NT2/D1 (cell line): ENCODE measurements around the gene TAOK3.
"Not testable (repeated sequence)": the region's sequence is repeated elsewhere in the genome, so short reads cannot be mapped to it uniquely, and the experiment has no call there.

Experiments
- DNase-seq: peaks from one replicate; pipeline ENCODE4 v3.0.0-alpha.2; 2011; ENCODE audit warnings: low read depth, low spot score
- H3K27me3 ChIP-seq: 2 replicates; pipeline ENCODE4 v1.6.0; 2011; ENCODE audit warnings: mild to moderate bottlenecking; ENCODE audit not compliant: insufficient read length, insufficient read depth
- H3K36me3 ChIP-seq: 2 replicates; pipeline ENCODE4 v1.6.1; 2011; ENCODE audit warnings: mild to moderate bottlenecking, low read length, mixed read lengths; ENCODE audit not compliant: insufficient read depth, insufficient read length
- H3K4me1 ChIP-seq: 2 replicates; pipeline ENCODE4 v1.5.1; 2011; ENCODE audit not compliant: insufficient read depth, insufficient read length
- H3K4me3 ChIP-seq: 2 replicates; pipeline ENCODE4 v1.5.1; 2011; ENCODE audit warnings: low read depth; ENCODE audit not compliant: insufficient read length
- H3K9ac ChIP-seq: 2 replicates; pipeline ENCODE4 v1.6.0; 2011; ENCODE audit warnings: low read depth; ENCODE audit not compliant: insufficient read length
- H3K9me3 ChIP-seq: 2 replicates; pipeline ENCODE4 v1.5.1; 2011; ENCODE audit warnings: mild to moderate bottlenecking, low read length; ENCODE audit not compliant: insufficient read depth
- SUZ12 ChIP-seq: IDR thresholded peaks from 2 replicates; pipeline ENCODE4 v1.6.1; 2011; ENCODE audit not compliant: insufficient read length, insufficient read depth; ENCODE audit errors: extremely low read depth
- YY1 ChIP-seq: IDR thresholded peaks from 2 replicates; pipeline ENCODE4 v1.6.1; 2011; ENCODE audit not compliant: insufficient read length, insufficient read depth
- ZNF274 ChIP-seq: IDR thresholded peaks from 2 replicates; pipeline ENCODE4 v1.6.1; 2011; ENCODE audit warnings: mild to moderate bottlenecking, low read depth, low read length

TAOK3 gene

GRCh38 chr12:118259079-118259478, 113.6 kb downstream of the TAOK3 start:
- no peaks in the 10 kb centered on the region for H3K9me3 ChIP-seq
- no peaks in the 10 kb centered on the region for H3K4me1 ChIP-seq
- DNase-seq, result no peak
- no peaks in the 10 kb centered on the region for H3K27me3 ChIP-seq
- no peaks in the 10 kb centered on the region for H3K36me3 ChIP-seq
- TF ChIP-seq SUZ12 (no peak), YY1 (no peak), ZNF274 (no peak)
- H3K4me3 ChIP-seq, result no peak overlapping the region
- no peak overlapping the region for H3K9ac ChIP-seq

GRCh38 chr12:118256352-118256751, 116.4 kb downstream of the TAOK3 start:
- no peaks in the 10 kb centered on the region for H3K27me3 ChIP-seq
- no peaks in the 10 kb centered on the region for H3K36me3 ChIP-seq
- DNase-seq, result no peak

GRCh38 chr12:118249547-118249946, 123.2 kb downstream of the TAOK3 start:
- Histone ChIP-seq H3K4me1 (no peaks in the 10 kb centered on the region), H3K9me3 (no peaks in the 10 kb centered on the region), H3K36me3 (no peaks in the 10 kb centered on the region), H3K27me3 (no peaks in the 10 kb centered on the region), H3K4me3 (no peak overlapping the region), H3K9ac (no peak overlapping the region)
- TF ChIP-seq YY1, result no peak
- TF ChIP-seq SUZ12, result no peak
- no peak for TF ChIP-seq ZNF274
- DNase-seq, result no peak

More at GRCh38 chr12:118256352-118256751, 116.4 kb downstream of the TAOK3 start:
- Histone ChIP-seq H3K9ac (no peak overlapping the region), H3K4me3 (no peak overlapping the region), H3K4me1 (no peaks in the 10 kb centered on the region), H3K9me3 (no peaks in the 10 kb centered on the region)
- TF ChIP-seq YY1, result no peak
- no peak for TF ChIP-seq ZNF274
- no peak for TF ChIP-seq SUZ12

GRCh38 chr12:118245886-118246285, 126.8 kb downstream of the TAOK3 start:
- H3K4me1 ChIP-seq, H3K4me3 ChIP-seq, H3K36me3 ChIP-seq, H3K27me3 ChIP-seq, DNase-seq, H3K9ac ChIP-seq, H3K9me3 ChIP-seq: not testable (repeated sequence)

GRCh38 chr12:118238888-118239287, 133.8 kb downstream of the TAOK3 start:
- Histone ChIP-seq H3K9ac (no peak overlapping the region), H3K4me3 (no peak overlapping the region), H3K27me3 (no peaks in the 10 kb centered on the region), H3K36me3 (no peaks in the 10 kb centered on the region), H3K4me1 (no peaks in the 10 kb centered on the region), H3K9me3 (no peaks in the 10 kb centered on the region)
- DNase-seq, result no peak
- TF ChIP-seq ZNF274, result no peak
- no peak for TF ChIP-seq SUZ12
- no peak for TF ChIP-seq YY1

GRCh38 chr12:118237908-118238307, 134.8 kb downstream of the TAOK3 start:
- H3K9ac ChIP-seq, result no peak overlapping the region
- DNase-seq, result no peak
- no peak overlapping the region for H3K4me3 ChIP-seq
- H3K9me3 ChIP-seq, result no peaks in the 10 kb centered on the region
- no peaks in the 10 kb centered on the region for H3K4me1 ChIP-seq
- no peaks in the 10 kb centered on the region for H3K27me3 ChIP-seq
- TF ChIP-seq ZNF274 (no peak), SUZ12 (no peak), YY1 (no peak)
- no peaks in the 10 kb centered on the region for H3K36me3 ChIP-seq

GRCh38 chr12:118237052-118237665, 135.5 kb downstream of the TAOK3 start:
- H3K4me3 ChIP-seq, result no peak overlapping the region
- TF ChIP-seq SUZ12 (no peak), YY1 (no peak), ZNF274 (no peak)
- H3K27me3 ChIP-seq, result no peaks in the 10 kb centered on the region
- DNase-seq, result no peak
- H3K36me3 ChIP-seq, result no peaks in the 10 kb centered on the region
- H3K4me1 ChIP-seq, result no peaks in the 10 kb centered on the region
- no peaks in the 10 kb centered on the region for H3K9me3 ChIP-seq
- no peak overlapping the region for H3K9ac ChIP-seq

GRCh38 chr12:118220702-118221101, 152.0 kb downstream of the TAOK3 start:
- H3K4me1 ChIP-seq, result peaks cover 2% of the 10 kb centered on the region
- no peaks in the 10 kb centered on the region for H3K9me3 ChIP-seq
- TF ChIP-seq SUZ12 (no peak), ZNF274 (no peak), YY1 (no peak)
- no peak for DNase-seq
- H3K9ac ChIP-seq, result no peak overlapping the region
- no peaks in the 10 kb centered on the region for H3K27me3 ChIP-seq
- H3K4me3 ChIP-seq, result no peak overlapping the region
- H3K36me3 ChIP-seq, result no peaks in the 10 kb centered on the region
